ENCODE measurements around the gene GPRC5C.

The GPRC5C gene

GRCh38 chr17:74452841-74453661, 21.2 kb downstream of the GPRC5C start:
- no peak for TF ChIP-seq CTCF (IDR thresholded peaks at IDR 0.05; ENCODE audit: extremely low read depth, missing control alignments)
- DNase-seq (ENCODE audit: low spot score) = no peak

DNA sequence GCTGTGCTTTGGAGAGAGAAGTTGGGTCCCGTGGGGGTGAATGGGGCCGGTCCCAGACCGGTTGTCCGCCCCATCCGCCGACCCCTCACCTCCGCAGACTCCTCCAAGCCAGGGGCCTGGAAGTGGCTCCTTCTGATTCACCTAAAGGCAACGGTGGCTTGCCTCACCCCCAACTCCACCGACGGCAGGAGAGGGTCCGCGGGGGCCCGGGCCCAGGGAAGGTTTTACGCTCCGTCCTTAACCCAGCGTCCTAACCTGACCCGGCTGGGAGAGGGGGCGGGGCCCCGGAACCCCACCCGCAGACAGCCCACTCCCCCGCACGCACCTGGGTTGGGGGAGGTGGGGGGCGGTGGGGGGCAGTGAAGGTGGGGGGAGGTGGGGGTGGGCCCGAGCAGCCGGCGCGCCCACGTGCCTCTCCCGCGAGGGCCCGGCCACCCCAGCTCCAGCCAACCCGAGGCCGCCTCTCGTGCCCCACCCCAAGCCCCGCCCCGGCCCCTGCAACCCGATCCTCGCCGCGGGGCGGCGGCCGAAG, 21.8 kb downstream of the GPRC5C start:
- DNase-seq (ENCODE audit: low spot score) = peak; percentile 97
- no peak for TF ChIP-seq CTCF (IDR thresholded peaks at IDR 0.05; ENCODE audit: extremely low read depth, missing control alignments)

- TF ChIP-seq CTCF (IDR thresholded peaks at IDR 0.05; ENCODE audit: extremely low read depth, missing control alignments) = no peak
- DNase-seq (ENCODE audit: low spot score) = no peak
Observed at GRCh38 chr17:74454197-74455024, 22.5 kb downstream of the GPRC5C start.

GRCh38 chr17:74455025-74455545, 23.2 kb downstream of the GPRC5C start:
- DNase-seq (ENCODE audit: low spot score) = no peak
- TF ChIP-seq CTCF (IDR thresholded peaks at IDR 0.05; ENCODE audit: extremely low read depth, missing control alignments) = no peak

- TF ChIP-seq CTCF (IDR thresholded peaks at IDR 0.05; ENCODE audit: extremely low read depth, missing control alignments) = no peak
- no peak for DNase-seq (ENCODE audit: low spot score)
Observed at GRCh38 chr17:74455821-74456220, 23.9 kb downstream of the GPRC5C start.

- peak; percentile 91 for TF ChIP-seq CTCF (IDR thresholded peaks at IDR 0.05; ENCODE audit: extremely low read depth, missing control alignments)
- peak; percentile 73 for DNase-seq (ENCODE audit: low spot score)
Observed at GRCh38 chr17:74457146-74457819, 25.4 kb downstream of the GPRC5C start.

Data from GM20000 (cell line).